Right cardiac atrium (tissue), 5 donors: ENCODE results near the gene TRIM41. TPM values are rescaled to one million over a fixed set of nuclear protein-coding genes. Genes with fewer than 3 reads are reported as not detected.
"Not testable (repeated sequence)": the region's sequence is repeated elsewhere in the genome, so short reads cannot be mapped to it uniquely, and the experiment has no call there.

ENCODE experiments used
- ATAC-seq, 2 donors: fragments of 200-7000 bp; cut with Tn5 transposase; one replicate each; pipeline versions ENCODE4 v1.8.0 to v1.9.1; 2020; ENCODE audit warnings: moderate library complexity in 2 of 2, mild to moderate bottlenecking in 1 of 2
- DNase-seq, 3 donors: peaks; one replicate each; pipeline ENCODE4 v3.0.0-alpha.2; 2020
- H3K27ac ChIP-seq: one replicate; pipeline ENCODE4 v1.5.1; 2013; ENCODE audit warnings: mild to moderate bottlenecking, low read length, control low read depth, moderate library complexity
- H3K27me3 ChIP-seq: one replicate; pipeline ENCODE4 v1.6.1; 2013; ENCODE audit not compliant: control insufficient read depth, insufficient read depth
- H3K4me1 ChIP-seq: one replicate; pipeline ENCODE4 v1.6.1; 2013; ENCODE audit warnings: low read length; ENCODE audit not compliant: control insufficient read depth, insufficient read depth
- H3K4me3 ChIP-seq: one replicate; pipeline ENCODE4 v1.5.1; 2013; ENCODE audit warnings: low read length, control low read depth
- H3K9me3 ChIP-seq: one replicate; pipeline ENCODE4 v1.6.1; 2013; ENCODE audit warnings: low read length; ENCODE audit not compliant: control insufficient read depth
- WGBS: extraction: QIAGEN DNeasy Blood & Tissue Kit; methylation state at CpG from one replicate; pipeline ENCODE4 v1.1.7; 2013; 5-methylcytosine and 5-hydroxymethylcytosine counted together
- intact Hi-C, 4 donors: fragments of 100-400 bp; cut with DNase I; formaldehyde crosslinking; loops; one replicate each; pipeline versions ENCODE4 v1.11.0 to v1.14.0; 2022 to 2023
- microRNA-seq, 2 donors: library from miRNA; unstranded; fragments of <30 nt; microRNA quantifications; one replicate each; pipeline ENCODE4 v1.2.0, GENCODE V29; 2020 to 2021
- polyA plus RNA-seq: library from polyadenylated mRNA; stranded (reverse); fragments of 200-250 nt; gene quantifications from one replicate; pipeline ENCODE4 v1.2.3, GENCODE V29; 2013
- total RNA-seq, 4 donors: library from RNA; stranded (reverse); fragmentation: NEBNext Ultra II Directional; extraction: Animal tissue kit (Norgen Biotek cat#: 25700); gene quantifications; one replicate each; pipeline ENCODE4 v1.2.1, GENCODE V29; 2021
- donor health status: healthy with polysubstance abuse.
- donor health status: DM: no; HTN: yes; CAD: no.
- donor health status: DM: no; HTN: no; CAD: no.
- donor health status: DM: no; HTN: yes; CAD: no; lungs with severe emphysema.
- donor health status: DM: yes; HTN: yes; CAD: no.

TRIM41 gene
- total and polyA plus RNA-seq, 5 donors = 17.0 to 21.2 (median 20.8) TPM

DNA sequence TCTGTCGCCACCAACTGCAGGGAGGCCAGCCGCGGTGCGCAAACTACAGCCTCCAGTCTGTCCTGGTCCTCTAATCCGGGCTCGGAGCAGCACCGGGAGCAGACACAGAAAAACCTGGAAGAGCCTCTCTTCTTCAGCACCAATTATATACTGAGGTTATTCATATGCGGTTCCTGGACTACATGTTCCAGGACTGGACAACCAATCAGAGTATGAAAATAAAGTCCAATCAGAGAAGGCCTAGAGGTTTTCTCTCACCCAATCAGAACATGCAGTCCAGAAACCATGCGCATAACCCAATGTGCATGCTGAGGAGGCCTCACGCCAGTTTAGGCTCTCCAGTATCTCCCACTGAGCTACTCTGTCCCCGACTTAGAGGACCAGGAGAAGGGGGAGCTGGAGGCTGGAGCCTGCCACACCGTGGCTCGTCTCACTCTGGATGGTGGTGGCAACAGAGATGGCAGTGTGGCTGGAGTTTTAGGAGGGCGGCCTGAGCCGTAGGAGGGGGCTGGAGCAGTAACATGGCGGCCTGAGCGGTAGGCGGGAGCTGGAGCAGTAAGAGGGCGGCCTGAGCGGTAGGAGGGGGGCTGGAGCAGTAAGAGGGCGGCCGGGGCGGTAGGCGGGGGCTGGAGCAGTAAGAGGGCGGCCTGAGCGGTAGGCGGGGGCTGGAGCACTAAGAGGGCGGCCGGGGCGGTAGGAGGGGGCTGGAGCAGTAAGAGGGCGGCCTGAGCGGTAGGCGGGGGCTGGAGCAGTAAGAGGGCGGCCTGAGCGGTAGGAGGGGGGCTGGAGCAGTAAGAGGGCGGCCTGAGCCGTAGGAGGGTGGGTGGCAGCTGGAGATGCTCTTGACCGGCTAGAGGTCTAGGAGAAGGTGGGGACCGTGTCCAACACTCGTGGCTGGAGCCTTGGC lies 58.2 kb downstream of the TRIM41 start:
- intact Hi-C loops = no loop called here
- WGBS = 93% methylated on average over 40 of the region's 40 CpGs
- Histone ChIP-seq H3K27ac (no peak overlapping the region), H3K27me3 (no peaks in the 10 kb centered on the region), H3K9me3 (no peaks in the 10 kb centered on the region), H3K4me3 (no peak overlapping the region), H3K4me1 (no peaks in the 10 kb centered on the region)
- DNase-seq (no peak), ATAC-seq (no peak)

DNA sequence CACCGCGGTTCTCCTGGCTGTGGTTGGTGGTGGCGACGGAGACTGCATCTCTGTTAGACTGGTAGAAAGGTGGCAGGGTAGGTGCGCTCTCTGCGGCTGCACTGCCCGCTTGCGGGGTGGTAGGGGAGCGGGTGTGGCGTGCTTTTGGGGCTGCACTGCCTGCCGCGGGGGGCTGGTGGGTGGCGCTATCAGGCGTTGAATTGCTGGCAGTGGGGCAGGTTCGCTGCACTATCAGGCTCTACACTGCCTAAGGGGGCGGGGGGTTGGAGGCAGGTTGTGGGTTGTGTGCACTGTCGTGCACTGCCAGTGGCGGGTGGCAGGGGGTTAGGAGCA lies 58.9 kb downstream of the TRIM41 start:
- 93% methylated on average over 18 of the region's 18 CpGs for WGBS

DNA sequence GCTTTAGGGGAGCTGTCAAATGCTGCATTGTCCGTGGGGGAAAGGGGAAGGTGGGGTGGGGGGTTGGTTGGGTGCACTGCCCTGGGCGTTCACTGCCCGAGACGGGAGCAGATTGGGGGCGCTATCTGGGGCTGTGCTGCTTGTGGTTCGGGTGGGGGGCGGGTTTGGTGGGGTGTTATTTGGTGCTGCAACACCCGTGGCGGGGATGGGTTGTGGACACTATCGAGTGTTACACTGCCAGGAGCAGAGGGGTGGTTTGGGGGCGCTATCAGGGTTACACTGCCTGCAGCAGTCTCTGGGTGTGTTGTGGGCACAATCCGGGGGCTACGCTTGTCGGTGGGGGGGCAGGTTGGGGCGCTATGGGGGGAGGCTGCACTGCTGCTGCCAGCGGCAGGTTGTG lies 59.3 kb downstream of the TRIM41 start:
- intact Hi-C loops, DNase-seq, H3K27ac ChIP-seq, H3K4me3 ChIP-seq, ATAC-seq, H3K4me1 ChIP-seq, H3K9me3 ChIP-seq, H3K27me3 ChIP-seq: not testable (repeated sequence)
- WGBS = 89% methylated on average over 16 of the region's 16 CpGs

More for the DNA sequence above, 58.9 kb downstream of the TRIM41 start:
- Histone ChIP-seq H3K4me3 (no peak overlapping the region), H3K9me3 (no peaks in the 10 kb centered on the region), H3K4me1 (no peaks in the 10 kb centered on the region), H3K27ac (no peak overlapping the region), H3K27me3 (no peaks in the 10 kb centered on the region)
- no peak for DNase-seq
- no peak for ATAC-seq
- intact Hi-C loops = no loop called here

GRCh38 chr5:181282874-181283273 lies 59.8 kb downstream of the TRIM41 start:
- H3K4me1 ChIP-seq = no peaks in the 10 kb centered on the region
- ATAC-seq (no peak), DNase-seq (no peak)
- no peak overlapping the region for H3K4me3 ChIP-seq
- no peaks in the 10 kb centered on the region for H3K27me3 ChIP-seq
- H3K9me3 ChIP-seq = no peaks in the 10 kb centered on the region
- 94% methylated on average over 7 of the region's 7 CpGs for WGBS
- intact Hi-C loops = no loop called here
- no peak overlapping the region for H3K27ac ChIP-seq

DNA sequence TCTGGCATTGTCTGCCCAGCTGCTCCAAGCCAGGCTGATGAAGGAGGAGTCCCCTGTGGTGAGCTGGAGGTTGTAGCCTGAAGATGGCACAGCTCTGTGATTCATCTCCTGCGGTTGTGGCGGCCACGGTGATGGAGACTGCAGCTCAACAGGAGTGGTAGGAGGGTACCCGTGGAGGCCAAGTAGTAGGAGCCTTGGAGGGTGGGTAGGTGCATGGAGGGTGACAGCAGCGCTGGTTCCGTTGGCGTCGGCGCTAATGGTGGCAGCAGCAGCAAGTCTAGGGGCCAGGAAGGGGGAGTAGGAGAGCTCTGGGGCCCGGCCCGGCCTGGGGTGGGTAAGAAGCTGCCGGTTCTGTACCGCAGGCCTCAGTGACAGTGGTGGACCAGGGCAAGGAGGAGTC lies 60.3 kb downstream of the TRIM41 start:
- intact Hi-C loops = no loop called here
- ATAC-seq = no peak
- WGBS = 87% methylated on average over 13 of the region's 13 CpGs

GRCh38 chr5:181283841-181284755 lies 61.0 kb downstream of the TRIM41 start:
- ATAC-seq, H3K27ac ChIP-seq, H3K4me3 ChIP-seq, H3K27me3 ChIP-seq, H3K9me3 ChIP-seq, DNase-seq, H3K4me1 ChIP-seq, intact Hi-C loops: not testable (repeated sequence)
- WGBS = 60% methylated on average over 5 of the region's 6 CpGs

More for the DNA sequence above, 60.3 kb downstream of the TRIM41 start:
- no peak overlapping the region for H3K27ac ChIP-seq
- H3K4me1 ChIP-seq = no peaks in the 10 kb centered on the region
- no peak overlapping the region for H3K4me3 ChIP-seq
- DNase-seq = no peak
- H3K27me3 ChIP-seq = no peaks in the 10 kb centered on the region
- H3K9me3 ChIP-seq = no peaks in the 10 kb centered on the region

Small RNA genes lying within 50 kb of the gene (microRNA-seq; reads per million reads assigned to microRNA genes)
- 0 to 1.7 reads per million in 2 donors for gene MIR4638

Other genes starting within 250 kb of the TRIM41 start
- gene BTNL3, start 234.4 kb upstream of the TRIM41 start, total RNA-seq = under 1 TPM in 1 of 4 donors, not detected in 3; 0.11 TPM
- 0.11 TPM for gene BTNL3, start 234.4 kb upstream of the TRIM41 start, polyA plus RNA-seq
- gene BTNL9, start 183.0 kb upstream of the TRIM41 start, total RNA-seq = 10 to 100 TPM in 3 of 4 donors, 1 to 10 TPM in 1; 8.0 to 44.4 (median 26.8) TPM
- gene BTNL9, start 183.0 kb upstream of the TRIM41 start, polyA plus RNA-seq = 57.8 TPM
- not detected for gene OR2V1, start 92.1 kb upstream of the TRIM41 start, total RNA-seq
- gene OR2V1, start 92.1 kb upstream of the TRIM41 start, polyA plus RNA-seq = not detected
- gene OR2V2, start 75.7 kb upstream of the TRIM41 start, total RNA-seq = not detected
- gene OR2V2, start 75.7 kb upstream of the TRIM41 start, polyA plus RNA-seq = not detected
- gene TRIM7, start 18.1 kb upstream of the TRIM41 start, total RNA-seq = 10 to 100 TPM in 1 of 4 donors, 1 to 10 TPM in 3; 3.8 to 13.1 (median 5.3) TPM
- gene TRIM7, start 18.1 kb upstream of the TRIM41 start, polyA plus RNA-seq = 4.4 TPM
- gene RACK1, start 20.6 kb downstream of the TRIM41 start, total RNA-seq = 100 to 1,000 TPM; 698 to 874 (median 743) TPM
- 1,031 TPM for gene RACK1, start 20.6 kb downstream of the TRIM41 start, polyA plus RNA-seq
- 10 to 100 TPM in 2 of 4 donors, 1 to 10 TPM in 2; 8.2 to 11.6 (median 10.6) TPM for gene TRIM52, start 37.9 kb downstream of the TRIM41 start, total RNA-seq
- 9.3 TPM for gene TRIM52, start 37.9 kb downstream of the TRIM41 start, polyA plus RNA-seq
- not detected for gene OR4F3, start 144.0 kb downstream of the TRIM41 start, total RNA-seq
- gene OR4F3, start 144.0 kb downstream of the TRIM41 start, polyA plus RNA-seq = not detected